B cell (primary cell): ENCODE measurements around the gene POGZ.

Source experiments
- CTCF ChIP-seq: fragments of 200-600 bp; IDR thresholded peaks from one replicate; pipeline ENCODE4 v1.8.0; 2022; ENCODE audit warnings: antibody characterized with exemption, mild to moderate bottlenecking
- EZH2 ChIP-seq: IDR thresholded peaks from 2 replicates; pipeline ENCODE4 v1.6.1; 2012; ENCODE audit warnings: borderline replicate concordance, low read depth, mild to moderate bottlenecking, moderate library complexity, low read length; ENCODE audit not compliant: insufficient read depth, poor library complexity, severe bottlenecking

GRCh38 chr1:151406176-151406575 lies 53.1 kb downstream of the POGZ start:
- TF ChIP-seq CTCF (no peak), EZH2 (no peak)
